Body of pancreas (tissue), 4 donors: ENCODE data around the gene USP15.

Experiments
- CTCF ChIP-seq, 7 experiments: fragments of 450-650 bp in 4 of 7; fragments of 200-600 bp in 3 of 7; sonication (generic) in 3 of 7; IDR thresholded peaks; one replicate each; pipeline ENCODE4 v1.5.1; 2016 to 2019; ENCODE audit warnings: antibody characterized with exemption in 7 of 7
- POLR2A ChIP-seq, 3 donors: fragments of 450-650 bp; IDR thresholded peaks; one replicate each; pipeline ENCODE4 v1.6.1; 2016; ENCODE audit warnings: antibody characterized with exemption in 3 of 3, mild to moderate bottlenecking in 2 of 3

GRCh38 chr12:62305778-62306177, 45.6 kb downstream of the USP15 start:
- TF ChIP-seq POLR2A (IDR thresholded peaks at IDR 0.05) (no peak), CTCF (IDR thresholded peaks at IDR 0.05) (no peak)
